ENCODE measurements around the gene SYT14.
"Not testable (repeated sequence)": the region's sequence is repeated elsewhere in the genome, so short reads cannot be mapped to it uniquely, and the experiment has no call there.

The SYT14 gene

DNA sequence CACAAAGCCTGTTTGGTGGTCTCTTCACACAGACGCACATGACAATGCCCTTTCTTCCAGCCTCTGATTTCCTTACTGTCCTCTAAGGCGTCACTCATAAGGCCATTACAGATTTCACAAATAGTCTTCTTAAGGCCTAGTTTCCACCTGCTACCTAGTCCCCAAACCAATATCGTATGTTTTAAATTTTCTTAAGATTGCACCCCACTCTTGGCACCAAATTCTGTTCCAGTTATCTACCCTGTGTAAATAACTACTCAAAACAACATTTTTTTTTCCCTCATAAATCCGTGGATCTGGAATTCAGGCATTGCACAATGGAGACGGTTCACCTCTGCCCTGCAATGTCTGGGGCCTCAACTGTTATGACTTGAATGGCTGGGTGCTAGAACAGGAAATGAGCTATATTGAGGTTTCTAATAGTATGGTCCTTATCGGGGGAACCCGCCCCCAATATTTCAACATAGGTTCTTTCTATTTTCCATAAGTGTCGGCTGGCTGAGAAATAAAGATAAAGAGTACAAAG, 257.7 kb downstream of the SYT14 start:
- no peak overlapping the region for H3K4me2 ChIP-seq
- H3K27ac ChIP-seq = no peak overlapping the region
- no peaks in the 10 kb centered on the region for H3K79me2 ChIP-seq (ENCODE audit: insufficient read depth, low read depth)
- H2AFZ ChIP-seq (ENCODE audit: low read depth) = no peak overlapping the region
- no peaks in the 10 kb centered on the region for H3K4me1 ChIP-seq (ENCODE audit: low read depth, poor library complexity, severe bottlenecking)
- H3K36me3 ChIP-seq (ENCODE audit: insufficient read depth) = no peaks in the 10 kb centered on the region
- H3K9ac ChIP-seq = no peak overlapping the region
- TF ChIP-seq, protein P1, sequence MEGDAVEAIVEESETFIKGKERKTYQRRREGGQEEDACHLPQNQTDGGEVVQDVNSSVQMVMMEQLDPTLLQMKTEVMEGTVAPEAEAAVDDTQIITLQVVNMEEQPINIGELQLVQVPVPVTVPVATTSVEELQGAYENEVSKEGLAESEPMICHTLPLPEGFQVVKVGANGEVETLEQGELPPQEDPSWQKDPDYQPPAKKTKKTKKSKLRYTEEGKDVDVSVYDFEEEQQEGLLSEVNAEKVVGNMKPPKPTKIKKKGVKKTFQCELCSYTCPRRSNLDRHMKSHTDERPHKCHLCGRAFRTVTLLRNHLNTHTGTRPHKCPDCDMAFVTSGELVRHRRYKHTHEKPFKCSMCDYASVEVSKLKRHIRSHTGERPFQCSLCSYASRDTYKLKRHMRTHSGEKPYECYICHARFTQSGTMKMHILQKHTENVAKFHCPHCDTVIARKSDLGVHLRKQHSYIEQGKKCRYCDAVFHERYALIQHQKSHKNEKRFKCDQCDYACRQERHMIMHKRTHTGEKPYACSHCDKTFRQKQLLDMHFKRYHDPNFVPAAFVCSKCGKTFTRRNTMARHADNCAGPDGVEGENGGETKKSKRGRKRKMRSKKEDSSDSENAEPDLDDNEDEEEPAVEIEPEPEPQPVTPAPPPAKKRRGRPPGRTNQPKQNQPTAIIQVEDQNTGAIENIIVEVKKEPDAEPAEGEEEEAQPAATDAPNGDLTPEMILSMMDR (conservative IDR thresholded peaks at IDR 0.05; ENCODE audit: low read depth, low read length) = no peak
- H3K27me3 ChIP-seq (ENCODE audit: insufficient read depth, low read depth) = no peaks in the 10 kb centered on the region
- no peaks in the 10 kb centered on the region for H4K20me1 ChIP-seq (ENCODE audit: insufficient read depth)
- H3K4me3 ChIP-seq (IDR thresholded peaks at IDR 0.05; ENCODE audit: insufficient read depth, low read depth, low read length) = no peak overlapping the region

- H3K27ac ChIP-seq; H3K4me1 ChIP-seq (ENCODE audit: low read depth, poor library complexity, severe bottlenecking); H3K27me3 ChIP-seq (ENCODE audit: insufficient read depth, low read depth); H3K36me3 ChIP-seq (ENCODE audit: insufficient read depth); H4K20me1 ChIP-seq (ENCODE audit: insufficient read depth); H3K9ac ChIP-seq; H3K4me3 ChIP-seq (IDR thresholded peaks at IDR 0.05; ENCODE audit: insufficient read depth, low read depth, low read length); H2AFZ ChIP-seq (ENCODE audit: low read depth); H3K79me2 ChIP-seq (ENCODE audit: insufficient read depth, low read depth); H3K4me2 ChIP-seq: not testable (repeated sequence)
Measured at GRCh38 chr1:210196266-210196665, 258.2 kb downstream of the SYT14 start.

GRCh38 chr1:210198840-210199239, 260.8 kb downstream of the SYT14 start:
- TF ChIP-seq, protein P1 (conservative IDR thresholded peaks at IDR 0.05; ENCODE audit: low read depth, low read length) = no peak
- Histone ChIP-seq H4K20me1 (ENCODE audit: insufficient read depth) (no peaks in the 10 kb centered on the region), H3K79me2 (ENCODE audit: insufficient read depth, low read depth) (no peaks in the 10 kb centered on the region), H3K4me3 (IDR thresholded peaks at IDR 0.05; ENCODE audit: insufficient read depth, low read depth, low read length) (no peak overlapping the region), H3K27ac (no peak overlapping the region), H3K4me1 (ENCODE audit: low read depth, poor library complexity, severe bottlenecking) (no peaks in the 10 kb centered on the region), H3K36me3 (ENCODE audit: insufficient read depth) (no peaks in the 10 kb centered on the region), H2AFZ (ENCODE audit: low read depth) (no peak overlapping the region), H3K27me3 (ENCODE audit: insufficient read depth, low read depth) (no peaks in the 10 kb centered on the region), H3K4me2 (no peak overlapping the region), H3K9ac (no peak overlapping the region)

DNA sequence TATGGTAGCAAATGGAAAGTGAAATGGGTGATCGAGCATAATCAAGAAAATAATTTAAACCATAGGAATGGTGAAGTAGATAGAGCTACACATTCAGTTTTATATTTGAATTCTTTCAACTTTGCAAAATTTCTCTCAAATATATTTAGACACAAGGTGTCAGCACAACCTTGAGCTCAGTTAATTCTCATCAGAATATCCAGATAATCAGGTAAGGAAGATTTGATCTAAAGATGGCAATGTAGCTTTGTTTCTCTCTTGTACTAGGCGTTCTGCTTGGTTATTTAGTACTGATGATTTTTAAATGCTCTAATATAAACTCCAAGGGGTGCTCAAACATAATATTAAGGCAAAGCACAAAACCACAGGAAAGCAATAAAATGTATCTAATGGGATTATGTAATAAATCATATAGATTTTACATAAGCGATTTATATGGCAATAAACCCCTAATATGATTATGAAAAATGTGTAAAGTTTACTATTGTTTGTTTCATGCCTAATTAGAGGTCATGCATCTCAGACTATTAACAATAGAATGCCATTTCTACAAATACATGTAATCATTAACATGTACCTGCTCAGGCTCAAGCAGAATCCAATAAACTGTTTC, 262.2 kb downstream of the SYT14 start:
- H3K27me3 ChIP-seq (ENCODE audit: insufficient read depth, low read depth) = no peaks in the 10 kb centered on the region
- no peak overlapping the region for H3K9ac ChIP-seq
- H3K4me2 ChIP-seq = no peak overlapping the region
- H3K79me2 ChIP-seq (ENCODE audit: insufficient read depth, low read depth) = no peaks in the 10 kb centered on the region
- no peak overlapping the region for H3K27ac ChIP-seq
- no peaks in the 10 kb centered on the region for H3K4me1 ChIP-seq (ENCODE audit: low read depth, poor library complexity, severe bottlenecking)
- no peak overlapping the region for H2AFZ ChIP-seq (ENCODE audit: low read depth)
- H4K20me1 ChIP-seq (ENCODE audit: insufficient read depth) = no peaks in the 10 kb centered on the region
- TF ChIP-seq, protein P1 (conservative IDR thresholded peaks at IDR 0.05; ENCODE audit: low read depth, low read length) = no peak
- H3K36me3 ChIP-seq (ENCODE audit: insufficient read depth) = no peaks in the 10 kb centered on the region
- H3K4me3 ChIP-seq (IDR thresholded peaks at IDR 0.05; ENCODE audit: insufficient read depth, low read depth, low read length) = no peak overlapping the region

- H3K36me3 ChIP-seq (ENCODE audit: insufficient read depth) = no peaks in the 10 kb centered on the region
- H2AFZ ChIP-seq (ENCODE audit: low read depth) = no peak overlapping the region
- TF ChIP-seq, protein P1 (conservative IDR thresholded peaks at IDR 0.05; ENCODE audit: low read depth, low read length) = no peak
- no peak overlapping the region for H3K4me2 ChIP-seq
- no peaks in the 10 kb centered on the region for H4K20me1 ChIP-seq (ENCODE audit: insufficient read depth)
- no peaks in the 10 kb centered on the region for H3K4me1 ChIP-seq (ENCODE audit: low read depth, poor library complexity, severe bottlenecking)
- H3K79me2 ChIP-seq (ENCODE audit: insufficient read depth, low read depth) = no peaks in the 10 kb centered on the region
- no peaks in the 10 kb centered on the region for H3K27me3 ChIP-seq (ENCODE audit: insufficient read depth, low read depth)
- H3K4me3 ChIP-seq (IDR thresholded peaks at IDR 0.05; ENCODE audit: insufficient read depth, low read depth, low read length) = no peak overlapping the region
- no peak overlapping the region for H3K9ac ChIP-seq
- H3K27ac ChIP-seq = no peak overlapping the region
Measured at GRCh38 chr1:210201681-210202080, 263.7 kb downstream of the SYT14 start.

Measured in KMS-11 (cell line).